Measurements from ENCODE around the gene NFE2L2.

NFE2L2 gene

GRCh38 chr2:177261116-177262060 is 3.1 kb downstream of the NFE2L2 start:
- in situ Hi-C loops (cut with MboI; ENCODE audit: low pct_unique_long_range_greater_than_20kb, low sequenced_read_pairs, unreplicated experiment): no loop called here
- no peak for TF ChIP-seq CTCF (IDR thresholded peaks at IDR 0.05; ENCODE audit: extremely low read depth, insufficient read depth, missing control alignments)
- DNase-seq (ENCODE audit: low spot score): no peak

GRCh38 chr2:177260379-177260778 is 4.1 kb downstream of the NFE2L2 start:
- no peak for DNase-seq (ENCODE audit: low spot score)
- in situ Hi-C loops (cut with MboI; ENCODE audit: low pct_unique_long_range_greater_than_20kb, low sequenced_read_pairs, unreplicated experiment): no loop called here
- no peak for TF ChIP-seq CTCF (IDR thresholded peaks at IDR 0.05; ENCODE audit: extremely low read depth, insufficient read depth, missing control alignments)

GRCh38 chr2:177258059-177258458 is 6.5 kb downstream of the NFE2L2 start:
- no peak for TF ChIP-seq CTCF (IDR thresholded peaks at IDR 0.05; ENCODE audit: extremely low read depth, insufficient read depth, missing control alignments)
- in situ Hi-C loops (cut with MboI; ENCODE audit: low pct_unique_long_range_greater_than_20kb, low sequenced_read_pairs, unreplicated experiment): no loop called here
- DNase-seq (ENCODE audit: low spot score): no peak

GRCh38 chr2:177257471-177257870 is 7.1 kb downstream of the NFE2L2 start:
- no peak for TF ChIP-seq CTCF (IDR thresholded peaks at IDR 0.05; ENCODE audit: extremely low read depth, insufficient read depth, missing control alignments)
- in situ Hi-C loops (cut with MboI; ENCODE audit: low pct_unique_long_range_greater_than_20kb, low sequenced_read_pairs, unreplicated experiment): no loop called here
- DNase-seq (ENCODE audit: low spot score): no peak

- no peak for TF ChIP-seq CTCF (IDR thresholded peaks at IDR 0.05; ENCODE audit: extremely low read depth, insufficient read depth, missing control alignments)
- DNase-seq (ENCODE audit: low spot score): no peak
- in situ Hi-C loops (cut with MboI; ENCODE audit: low pct_unique_long_range_greater_than_20kb, low sequenced_read_pairs, unreplicated experiment): no loop called here
These were observed 7.8 kb downstream of the NFE2L2 start for GRCh38 chr2:177256695-177257094.

GRCh38 chr2:177256026-177256425 is 8.5 kb downstream of the NFE2L2 start:
- no peak for TF ChIP-seq CTCF (IDR thresholded peaks at IDR 0.05; ENCODE audit: extremely low read depth, insufficient read depth, missing control alignments)
- no peak for DNase-seq (ENCODE audit: low spot score)
- in situ Hi-C loops (cut with MboI; ENCODE audit: low pct_unique_long_range_greater_than_20kb, low sequenced_read_pairs, unreplicated experiment): no loop called here
